GM19372 (cell line): ENCODE results near the gene HHAT.

Source experiments
- ATAC-seq: cut with Tn5 transposase; IDR thresholded peaks from one replicate; pipeline ENCODE4 v1.9.1; 2021; ENCODE audit warnings: mild to moderate bottlenecking, low read depth, moderate library complexity; ENCODE audit not compliant: unreplicated experiment

The HHAT gene

DNA sequence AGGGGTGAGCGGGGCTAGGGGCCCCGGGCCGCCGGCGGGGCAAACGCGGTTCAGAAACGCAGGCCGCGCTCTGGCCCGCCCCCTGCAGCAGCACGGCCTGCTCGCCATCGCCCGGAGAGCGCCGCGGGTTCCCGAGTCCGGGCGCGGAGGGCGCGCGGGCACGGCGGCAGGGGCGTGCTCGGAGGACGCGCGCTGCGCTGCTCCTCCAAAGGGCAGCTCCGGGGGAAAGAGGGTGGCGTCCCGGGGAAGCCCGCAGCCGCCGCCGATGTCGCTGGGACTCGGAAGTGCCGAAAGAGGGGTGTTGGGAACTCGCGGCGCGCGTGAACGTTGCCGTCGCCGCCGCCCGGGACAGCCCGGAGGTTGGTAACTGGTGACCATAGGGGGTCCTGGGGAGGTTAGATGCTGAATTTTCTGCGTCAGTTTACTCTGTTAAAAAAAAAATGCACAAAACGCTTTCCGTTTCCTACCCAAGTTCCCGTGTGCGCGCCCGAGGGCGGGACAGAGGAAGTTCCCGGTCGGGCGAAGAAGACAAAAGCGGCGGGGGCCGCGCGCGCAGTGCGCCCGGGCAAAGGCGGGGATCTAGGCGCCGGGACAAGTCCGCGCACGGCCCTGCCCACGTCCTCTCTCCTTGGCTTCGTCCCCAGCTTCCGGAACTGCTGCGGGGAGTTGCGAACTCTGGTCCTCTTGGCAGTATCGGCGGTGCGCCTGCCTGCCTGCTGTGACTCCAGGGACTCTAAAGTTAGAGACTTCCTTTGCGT lies at the start of gene HHAT:
TSS of gene HHAT (plus strand) at position 157 of the 758 bp plus-strand sequence. CDS start 20,074 bp downstream, outside the sequence.
- ATAC-seq: peak; percentile 58

DNA sequence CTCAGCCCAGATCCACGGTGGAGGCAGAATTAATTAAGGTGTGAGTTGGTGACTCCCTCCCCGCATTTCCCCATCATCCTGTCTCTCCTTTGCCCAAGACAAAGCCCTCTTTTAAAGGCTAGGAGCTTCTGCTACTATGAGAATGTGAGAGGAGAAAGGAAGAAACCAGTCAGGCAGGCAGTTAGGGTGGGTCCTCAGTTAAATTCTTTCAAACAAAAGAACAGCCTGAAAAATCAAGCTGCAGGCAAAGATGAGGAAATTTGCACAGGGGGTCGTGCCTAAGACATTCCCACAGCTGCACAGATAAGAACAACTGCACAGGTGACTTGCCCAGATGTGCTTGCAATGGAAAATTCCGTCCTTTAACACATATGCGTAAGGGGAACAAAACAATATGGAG lies 48.5 kb upstream of the HHAT start:
- no peak for ATAC-seq

DNA sequence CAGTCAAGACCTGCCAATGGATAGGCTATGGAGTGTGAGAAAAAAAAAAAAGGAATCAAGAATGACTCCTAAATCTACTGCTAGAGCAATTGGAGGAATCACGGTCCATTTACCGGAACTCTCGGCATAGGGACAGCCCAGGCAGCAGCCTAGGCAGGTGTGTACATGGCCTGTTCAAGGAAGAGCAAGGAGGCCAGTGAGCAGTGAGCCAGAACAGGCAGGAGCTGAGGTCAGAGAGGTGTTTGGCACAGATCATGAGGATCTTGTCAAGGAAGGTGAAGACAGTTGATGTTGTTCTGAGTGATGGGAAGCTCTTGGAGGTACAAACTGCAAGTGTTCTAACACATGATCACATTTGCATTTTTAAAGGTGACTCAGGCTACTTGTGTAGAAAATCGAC lies 40.6 kb upstream of the HHAT start:
- ATAC-seq: no peak

DNA sequence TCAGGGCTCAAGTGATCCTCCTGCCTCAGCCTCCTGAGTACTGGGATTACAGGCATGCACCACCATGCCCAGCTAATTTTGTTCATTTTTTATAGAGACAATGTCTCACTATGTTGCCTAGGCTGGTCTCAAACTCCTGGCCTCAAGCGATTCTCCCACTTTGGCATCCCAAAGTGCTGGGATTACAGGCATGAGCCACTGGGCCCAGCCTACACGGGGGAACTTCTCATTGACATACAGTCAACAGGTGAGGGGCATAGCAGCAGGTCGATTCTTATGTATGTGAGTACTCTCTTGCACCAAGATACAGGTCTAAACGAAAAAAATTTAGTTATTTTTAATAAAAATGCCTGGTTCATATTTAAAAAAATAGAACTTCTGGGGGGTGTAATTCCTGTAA lies 39.5 kb upstream of the HHAT start:
- ATAC-seq: no peak

DNA sequence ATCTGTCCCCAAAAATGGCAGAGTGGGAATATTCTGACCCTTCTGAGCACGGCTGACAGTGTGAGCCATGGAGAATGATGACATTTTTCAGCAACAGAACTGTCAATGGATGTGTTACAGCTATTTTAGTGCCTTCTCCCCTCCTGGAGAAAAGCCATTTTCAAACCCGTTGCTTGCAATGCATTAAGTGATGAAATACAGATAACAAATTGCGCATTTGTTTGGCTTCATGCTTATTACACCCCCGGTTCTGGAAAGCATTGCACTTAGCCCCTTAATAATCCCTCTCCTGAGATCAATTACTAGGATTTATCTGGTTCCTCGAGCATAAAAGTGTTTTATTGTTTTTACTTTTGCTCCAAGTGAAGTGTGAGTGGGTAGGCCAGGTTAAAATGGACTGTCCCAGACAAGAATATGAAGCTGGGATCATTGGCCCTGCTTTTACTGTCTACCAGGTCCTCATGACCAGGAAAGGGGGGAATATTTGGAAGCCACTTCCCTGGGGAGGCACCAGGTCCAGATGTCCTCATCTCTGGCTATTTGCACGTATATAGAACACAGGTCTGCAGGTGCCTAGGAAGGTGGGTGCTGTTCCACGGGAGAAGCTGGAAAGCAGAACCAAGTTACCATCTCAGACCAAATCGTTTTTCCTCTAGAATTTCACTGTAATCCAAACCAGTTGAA lies 37.5 kb upstream of the HHAT start:
- ATAC-seq: no peak

DNA sequence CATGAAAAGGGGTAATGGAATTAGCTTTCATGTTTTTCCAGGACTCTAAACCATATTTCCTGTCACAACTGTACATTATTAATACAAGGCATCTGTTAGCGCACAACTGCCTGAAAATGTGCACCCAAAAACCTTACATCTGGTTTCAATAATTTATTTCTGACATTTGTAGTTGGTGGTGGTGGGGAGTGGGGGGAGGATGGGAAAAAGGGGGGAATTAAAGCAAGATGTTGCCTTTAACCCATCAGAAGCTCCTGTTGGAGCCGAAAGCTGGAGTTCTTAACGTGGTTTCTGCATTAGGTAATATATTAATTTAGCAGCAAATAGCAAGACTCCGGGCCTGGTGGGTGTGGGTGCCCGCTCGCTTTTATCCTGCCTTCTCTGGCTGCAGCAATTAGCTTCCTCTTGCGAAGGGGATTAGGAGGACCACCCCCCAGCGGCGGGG lies 36.9 kb upstream of the HHAT start:
- ATAC-seq: no peak

DNA sequence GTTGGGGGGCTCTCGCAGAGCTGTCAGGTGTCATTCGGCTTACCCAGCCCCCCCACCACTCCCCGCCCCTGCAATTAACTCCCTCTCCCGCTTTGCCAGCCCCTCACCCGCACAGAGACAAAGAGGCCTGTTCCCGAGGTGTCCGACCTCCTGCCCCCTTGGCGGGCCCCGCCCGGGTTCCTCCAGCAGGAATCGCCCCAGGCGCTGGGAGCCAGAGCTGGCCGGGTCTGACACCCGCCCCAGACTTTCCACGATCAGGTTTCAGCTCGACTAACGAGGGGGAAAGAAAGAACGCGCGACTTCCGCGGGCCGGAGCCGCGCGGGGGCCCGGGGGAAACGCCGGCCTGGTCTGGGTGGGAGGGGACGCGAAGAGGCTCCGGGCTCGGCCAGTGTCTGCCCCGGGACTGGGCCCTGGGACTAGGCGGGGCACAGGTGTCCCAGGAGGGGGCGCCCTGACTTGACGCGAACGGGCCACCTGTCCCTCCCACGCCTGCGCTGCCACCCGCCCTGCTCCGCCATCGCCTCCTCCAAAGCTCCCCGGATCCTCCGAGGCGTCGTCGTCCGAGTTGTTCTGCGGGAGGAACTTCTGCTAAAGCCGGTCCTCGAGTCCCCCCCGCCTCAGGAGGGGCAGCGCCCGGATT lies 36.4 kb upstream of the HHAT start:
- ATAC-seq: peak; percentile 75

DNA sequence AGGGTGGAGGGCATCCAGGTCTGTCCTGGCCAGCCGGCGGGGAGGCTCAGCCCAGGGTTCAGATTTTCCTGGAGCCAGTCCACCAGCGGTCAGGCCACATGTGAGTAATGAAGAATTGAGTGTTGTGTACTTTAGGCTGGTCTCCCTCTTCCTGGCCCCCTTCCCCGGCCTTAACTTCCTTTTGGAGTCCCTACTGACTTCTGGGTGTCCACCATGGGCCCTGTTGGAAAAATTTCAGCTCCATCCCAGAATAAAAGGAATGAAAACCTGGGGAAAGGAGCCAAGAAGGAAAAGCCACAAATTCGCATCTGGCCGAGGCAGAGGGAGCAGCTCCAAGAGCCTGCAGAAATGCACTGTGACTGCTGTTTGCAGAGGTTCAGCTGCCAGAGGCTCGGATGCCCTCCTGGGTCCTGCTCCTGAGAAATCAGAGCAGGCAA lies 35.5 kb upstream of the HHAT start:
- no peak for ATAC-seq

DNA sequence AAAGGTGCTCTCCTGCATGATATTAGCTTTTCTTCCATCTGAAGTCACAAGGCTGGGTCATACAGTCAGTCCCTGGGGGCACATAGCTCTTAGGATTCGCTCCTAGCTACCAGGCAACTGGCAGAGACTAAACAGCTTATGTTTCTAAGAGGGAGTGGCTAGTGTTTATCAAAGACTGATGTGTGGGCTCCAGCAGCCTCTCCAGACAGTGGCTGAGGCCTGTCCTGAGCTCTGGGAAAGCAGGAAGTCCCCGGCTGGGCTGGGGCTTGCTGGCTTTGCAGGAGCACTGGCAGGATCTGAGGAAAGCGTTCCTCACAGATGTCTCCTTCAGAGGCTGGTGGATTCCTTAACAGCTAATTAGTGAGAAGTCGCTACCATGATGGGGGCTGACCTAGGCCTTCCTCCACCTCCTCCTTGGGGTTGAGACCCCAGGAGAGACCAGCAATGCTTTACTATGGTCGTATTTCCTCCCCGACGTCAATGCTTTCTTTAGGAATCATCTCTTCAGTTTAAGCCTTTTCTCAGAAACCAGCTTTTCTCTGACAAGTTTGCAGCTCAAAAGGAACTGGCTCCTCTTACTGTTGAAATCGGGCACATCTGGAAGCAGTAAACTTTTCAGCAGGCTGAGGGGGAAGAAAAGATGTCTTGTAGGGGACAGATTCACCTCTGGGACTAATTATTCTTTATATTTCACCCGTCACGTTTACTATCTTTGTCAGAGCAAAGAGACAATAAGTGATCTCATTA lies 33.5 kb upstream of the HHAT start:
- no peak for ATAC-seq

DNA sequence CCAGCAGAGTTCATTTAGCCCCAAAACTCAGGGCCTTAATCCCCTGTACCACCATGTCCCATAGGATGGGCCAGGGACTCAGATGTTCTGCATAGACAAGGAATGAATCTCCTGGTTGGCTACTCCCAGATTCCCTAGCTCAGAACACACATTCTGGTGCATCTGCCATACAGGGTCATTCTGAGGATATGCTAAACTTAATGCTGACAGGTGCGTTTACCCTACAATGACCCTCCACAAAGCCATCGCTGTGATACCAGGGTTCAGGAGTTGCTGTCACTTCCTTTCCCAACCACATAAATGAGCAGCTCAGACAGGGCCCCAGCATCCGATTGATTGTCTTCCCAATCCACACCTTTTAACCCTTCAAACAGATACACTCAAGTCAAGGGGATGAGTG lies 32.0 kb upstream of the HHAT start:
- ATAC-seq: no peak

DNA sequence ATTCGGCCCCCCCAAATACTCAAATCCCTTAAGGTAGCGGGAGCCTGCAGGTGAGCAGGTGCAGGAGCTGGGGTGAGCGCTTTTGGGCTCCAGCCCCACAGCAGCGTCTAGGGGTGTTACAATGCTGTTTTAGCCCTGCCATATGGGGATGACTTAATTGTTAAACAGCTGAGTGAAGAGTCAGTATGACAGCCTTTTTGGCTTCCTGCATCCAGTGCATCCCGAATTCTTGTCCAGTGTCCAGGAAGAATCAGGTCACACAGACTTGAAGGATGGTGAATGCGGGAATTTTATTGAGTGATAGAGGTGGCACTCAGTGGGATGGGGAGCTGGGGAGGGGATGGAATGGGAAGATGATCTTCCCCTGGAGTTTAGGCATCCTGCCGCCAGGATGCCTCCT lies 30.4 kb upstream of the HHAT start:
- no peak for ATAC-seq

DNA sequence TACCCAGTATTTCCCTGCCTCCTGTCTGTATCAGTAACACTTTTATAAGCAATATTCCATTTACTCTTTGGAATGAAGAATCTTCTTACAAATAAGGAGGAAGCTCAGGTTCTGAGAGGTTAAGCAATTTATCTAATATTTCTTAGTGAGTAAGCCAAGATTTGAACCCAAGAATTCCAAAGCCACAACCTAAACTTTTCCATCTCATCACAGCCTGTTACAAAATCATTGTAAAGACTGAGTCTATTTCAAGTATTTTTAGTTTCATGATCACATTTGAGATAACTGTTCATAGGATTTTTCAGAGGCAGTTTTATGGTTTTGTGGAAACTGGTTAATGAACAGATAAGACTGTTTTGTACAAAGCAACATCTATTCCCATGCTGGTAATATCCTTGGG lies 29.8 kb upstream of the HHAT start:
- ATAC-seq: no peak

DNA sequence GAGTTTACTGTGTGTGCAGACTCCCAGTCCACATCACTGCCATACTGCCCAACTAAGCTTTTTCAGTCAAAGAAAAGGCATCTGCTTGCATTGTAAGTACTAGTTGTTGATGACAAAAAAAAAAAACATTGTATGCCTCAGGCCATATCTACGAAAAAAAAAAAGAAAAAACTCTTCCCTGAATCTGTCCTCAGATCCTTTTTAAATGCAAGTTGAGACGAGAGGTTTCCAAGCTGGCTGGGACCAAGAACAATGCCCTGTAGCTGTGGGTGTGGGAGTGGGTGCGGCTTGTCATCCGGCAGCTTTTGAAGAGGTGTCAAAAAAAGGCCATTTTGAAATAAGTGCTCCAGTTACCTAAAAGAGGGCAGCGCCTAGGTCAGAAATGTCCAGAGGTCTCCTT lies 29.2 kb upstream of the HHAT start:
- ATAC-seq: no peak

DNA sequence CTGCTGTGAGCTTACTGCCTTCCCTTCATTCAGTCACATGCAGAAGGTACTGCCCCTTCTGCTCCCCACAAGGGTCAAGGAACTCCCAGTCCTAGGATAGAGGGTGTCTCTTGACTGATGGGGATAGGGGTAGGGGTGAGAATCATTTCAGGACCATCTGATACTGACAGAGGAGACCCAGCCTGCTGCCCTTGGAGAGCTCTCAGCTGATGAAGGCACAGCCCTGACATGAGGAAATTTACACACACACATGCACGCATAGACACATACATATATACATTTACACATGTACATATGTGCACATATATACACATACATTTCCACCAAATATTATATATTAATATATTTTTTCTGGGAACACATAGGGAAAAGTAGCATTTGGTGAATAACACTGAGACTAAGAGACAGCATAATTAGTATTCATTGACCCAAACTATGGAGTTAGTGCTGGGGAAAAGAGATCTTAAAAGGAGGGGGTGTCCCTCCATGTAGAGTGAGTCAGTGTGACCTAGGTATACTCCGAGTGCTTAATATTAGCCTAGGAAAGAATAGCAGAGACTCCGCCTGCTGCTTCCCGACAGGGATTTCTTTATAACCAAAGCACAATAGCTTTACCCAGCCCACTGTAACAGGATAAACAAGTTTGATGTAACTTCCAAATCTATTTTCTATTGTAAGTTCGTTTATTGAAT lies 27.6 kb upstream of the HHAT start:
- ATAC-seq: no peak

DNA sequence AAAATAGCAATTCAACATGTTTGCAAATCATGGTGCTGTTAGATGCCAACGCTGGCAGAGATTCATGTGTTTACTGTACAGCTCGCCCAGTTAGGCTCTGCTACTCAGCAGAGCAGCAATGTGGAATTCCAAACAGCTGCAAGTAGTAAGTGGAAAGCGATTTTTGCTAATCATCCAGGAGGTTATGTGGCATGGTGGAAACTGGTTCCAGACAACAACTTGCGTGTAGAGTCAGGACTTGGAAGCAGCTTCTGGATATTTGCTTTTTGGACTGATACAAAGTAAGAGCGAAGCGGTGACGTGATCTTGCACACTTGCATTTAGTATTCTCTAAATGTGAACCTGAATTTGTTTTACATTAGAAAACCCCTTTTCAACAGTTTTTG lies 27.1 kb upstream of the HHAT start:
- no peak for ATAC-seq

DNA sequence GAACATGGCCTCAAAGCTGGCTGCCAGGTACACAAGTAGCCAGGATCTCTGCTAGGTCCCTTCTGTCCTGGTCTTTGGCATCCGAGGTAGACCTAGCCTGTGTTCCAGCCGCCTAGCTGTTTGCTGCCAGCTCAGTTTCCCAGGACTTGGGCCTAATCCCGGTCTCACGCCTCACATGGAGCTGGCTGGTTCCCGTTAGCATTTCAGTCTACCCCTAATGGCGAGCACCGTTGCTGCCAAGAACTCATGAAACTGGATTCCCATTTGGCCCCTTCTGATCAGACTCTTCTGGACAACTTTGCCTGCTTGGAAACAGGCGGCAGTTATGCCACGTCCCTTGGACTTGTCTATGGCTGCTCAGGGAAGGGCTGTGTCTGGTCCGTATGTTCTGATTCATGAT lies 26.2 kb upstream of the HHAT start:
- no peak for ATAC-seq

DNA sequence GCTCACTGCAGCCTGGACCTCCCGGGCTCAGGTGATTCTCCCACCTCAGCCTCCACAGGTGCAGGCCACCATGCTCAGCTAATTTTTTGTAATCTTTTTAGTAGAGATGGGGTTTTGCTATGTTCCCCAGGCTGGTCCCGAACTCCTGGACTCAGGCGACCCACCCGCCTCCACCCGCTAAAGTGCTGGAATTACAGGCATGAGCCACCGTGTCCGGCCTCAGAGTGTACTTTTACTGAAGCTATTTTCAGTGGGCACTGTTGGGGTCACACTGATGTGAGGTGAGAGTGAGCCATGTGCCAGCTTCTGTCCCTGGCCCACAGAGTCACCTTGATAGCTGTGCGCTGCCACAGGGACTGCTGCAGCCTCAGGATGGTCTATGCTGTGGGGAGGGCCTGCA lies 25.3 kb upstream of the HHAT start:
- ATAC-seq: no peak

DNA sequence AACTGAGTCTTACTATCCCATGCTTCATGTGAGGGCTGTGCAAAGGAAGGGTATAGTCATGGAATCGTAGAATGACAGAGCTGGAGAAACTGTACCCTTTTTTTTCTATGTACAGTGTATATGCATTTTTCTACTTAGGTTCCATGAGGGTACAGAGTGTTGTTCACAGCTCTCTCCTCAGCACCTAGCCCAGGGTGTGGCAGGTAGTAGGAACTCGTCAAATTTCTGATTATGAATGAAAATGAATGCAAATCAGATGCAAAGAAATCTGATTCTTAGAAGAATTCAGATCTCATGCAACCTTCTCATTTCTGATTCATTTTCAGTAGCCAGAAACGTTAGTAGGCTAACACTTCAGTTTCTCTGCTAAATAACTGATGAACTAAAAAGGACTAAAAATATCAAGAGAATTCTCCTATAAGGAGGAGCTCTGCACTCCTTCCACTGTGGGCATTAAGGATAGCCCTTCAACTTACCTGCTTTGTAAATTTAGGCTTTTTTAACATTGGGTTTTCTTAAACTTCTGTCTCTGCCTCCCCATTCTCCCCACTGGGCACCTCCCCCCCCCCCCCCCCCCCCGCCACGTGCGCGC lies 18.0 kb upstream of the HHAT start:
- no peak for ATAC-seq

DNA sequence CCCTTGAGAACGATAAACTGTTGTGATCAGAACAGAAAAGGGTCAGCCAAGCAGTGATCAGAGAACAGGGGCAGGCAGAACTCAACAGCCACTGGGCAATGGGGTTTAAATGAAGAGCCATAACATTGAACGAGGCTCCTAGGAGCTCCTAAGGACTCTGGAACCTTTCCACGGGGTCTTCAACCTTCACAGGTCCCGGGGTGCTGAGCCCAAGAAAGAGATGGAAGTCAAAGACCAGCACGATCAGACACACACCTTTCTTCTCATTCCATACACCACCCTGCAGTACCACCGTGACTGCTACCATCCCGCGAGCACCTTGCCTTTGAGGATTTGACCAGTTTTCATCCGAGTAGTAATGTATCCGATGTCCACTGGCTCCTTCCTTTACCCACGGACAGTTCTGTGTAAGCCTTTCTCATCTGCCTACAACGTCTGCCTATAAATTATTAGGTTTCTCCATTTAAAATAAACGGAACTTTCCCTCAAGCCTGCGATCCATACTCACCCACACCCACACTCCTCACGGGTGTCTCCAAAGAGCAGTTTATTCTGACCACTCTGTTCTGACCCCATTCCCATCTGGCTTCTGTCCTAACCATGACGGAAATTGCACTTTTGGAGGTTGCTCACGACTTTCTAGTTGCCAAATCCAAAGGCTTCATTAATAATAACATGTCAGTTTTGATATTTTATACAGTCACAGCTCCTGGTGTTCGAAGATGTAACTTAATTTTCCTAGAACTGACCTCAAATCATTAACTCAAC lies 16.8 kb upstream of the HHAT start:
- no peak for ATAC-seq
